Keratinocyte (primary cell): ENCODE data around the gene CACNG3.

Experiments
- CTCF ChIP-seq, 3 experiments: IDR thresholded peaks in 1 of 3; conservative IDR thresholded peaks in 1 of 3; optimal IDR thresholded peaks in 1 of 3; 2 replicates in 2 of 3; 3 replicates in 1 of 3; pipeline versions ENCODE3 to v1.5.1; 2011; ENCODE audit warnings: low read length in 3 of 3, mild to moderate bottlenecking in 3 of 3, moderate library complexity in 2 of 3, control low read depth in 1 of 3, inconsistent platforms in 1 of 3; ENCODE audit not compliant: insufficient read depth in 2 of 3; ENCODE audit errors: extremely low read depth in 1 of 3
- EZH2 ChIP-seq: IDR thresholded peaks from one replicate; pipeline ENCODE4 v1.6.1; 2012; ENCODE audit warnings: inconsistent platforms, mild to moderate bottlenecking, low read length, moderate library complexity

- no peak for TF ChIP-seq CTCF (optimal IDR thresholded peaks at IDR 0.05 in 1 of 3, IDR thresholded peaks at IDR 0.05 in 1 of 3, conservative IDR thresholded peaks at IDR 0.05 in 1 of 3; ENCODE audit: extremely low read depth in 1 of 3, insufficient read depth in 2 of 3, low read length in 3 of 3)
- no peak for TF ChIP-seq EZH2
Measured at GRCh38 chr16:24382762-24383407, 126.8 kb downstream of the CACNG3 start.
